CD4-positive, alpha-beta memory T cell (primary cell): Measurements from ENCODE around the gene FAM234B. TPM values are rescaled to one million over a fixed set of nuclear protein-coding genes. Genes with fewer than 3 reads are reported as not detected.
"Not testable (repeated sequence)": the region's sequence is repeated elsewhere in the genome, so short reads cannot be mapped to it uniquely, and the experiment has no call there.

ENCODE experiments used
- CTCF ChIA-PET: fragments of 350-600 bp; sonication (Branson Sonifier 250); formaldehyde crosslinking; loops from one replicate; lab custom pipeline; 2021; ENCODE audit warnings: inconsistent platforms; ENCODE audit not compliant: partially characterized antibody; lab: Charles Lee
- POLR2A ChIA-PET: fragments of 350-600 bp; sonication (Branson Sonifier 250); formaldehyde crosslinking; loops from one replicate; lab custom pipeline; 2021; ENCODE audit not compliant: partially characterized antibody; lab: Charles Lee
- DNase-seq, 5 donors: peaks; one replicate each; pipeline versions ENCODE4 v3.0.0 to v3.0.0-alpha.2; 2020 to 2022; ENCODE audit warnings: mixed read lengths in 1 of 5
- H3K27ac ChIP-seq: one replicate; pipeline ENCODE4 v1.7.0; 2013; ENCODE audit warnings: low read depth, low read length
- H3K27me3 ChIP-seq: 2 replicates; pipeline ENCODE4 v1.7.0; 2013; ENCODE audit warnings: mild to moderate bottlenecking, low read length, moderate library complexity; ENCODE audit not compliant: insufficient read depth
- H3K36me3 ChIP-seq: 2 replicates; pipeline ENCODE4 v1.7.0; 2013; ENCODE audit warnings: mild to moderate bottlenecking, low read length, moderate library complexity; ENCODE audit not compliant: insufficient read depth
- H3K4me1 ChIP-seq: 2 replicates; pipeline ENCODE4 v1.7.0; 2013; ENCODE audit warnings: mild to moderate bottlenecking, low read length, moderate library complexity; ENCODE audit not compliant: insufficient read depth
- H3K4me3 ChIP-seq, 2 donors: one replicate each; pipeline ENCODE4 v1.7.0; 2013; ENCODE audit warnings: low read length in 2 of 2, mild to moderate bottlenecking in 1 of 2
- H3K9me3 ChIP-seq, 2 donors: one replicate each; pipeline ENCODE4 v1.7.0; 2013; ENCODE audit warnings: low read length in 2 of 2, control low read depth in 1 of 2; ENCODE audit not compliant: control insufficient read depth in 1 of 2
- H3K27ac Mint-ChIP-seq, 7 donors: one replicate each; pipeline ENCODE4 v1.8.0; 2020 to 2021; ENCODE audit warnings: mixed read lengths in 7 of 7, mild to moderate bottlenecking in 6 of 7, inconsistent platforms in 3 of 7, moderate library complexity in 3 of 7
- H3K27me3 Mint-ChIP-seq, 2 donors: one replicate each; pipeline ENCODE4 v1.8.0; 2020 to 2021; ENCODE audit warnings: mixed read lengths in 2 of 2
- H3K36me3 Mint-ChIP-seq, 2 donors: one replicate each; pipeline ENCODE4 v1.8.0; 2020 to 2021; ENCODE audit warnings: mixed read lengths in 2 of 2, inconsistent platforms in 1 of 2, mild to moderate bottlenecking in 1 of 2
- H3K4me1 Mint-ChIP-seq, 4 donors: one replicate each; pipeline ENCODE4 v1.8.0; 2020 to 2021; ENCODE audit warnings: mixed read lengths in 4 of 4, mild to moderate bottlenecking in 1 of 4
- H3K4me3 Mint-ChIP-seq, 8 donors: one replicate each; pipeline ENCODE4 v1.8.0; 2020 to 2021; ENCODE audit warnings: mixed read lengths in 8 of 8, mild to moderate bottlenecking in 7 of 8, moderate library complexity in 6 of 8, inconsistent platforms in 3 of 8
- H3K9me3 Mint-ChIP-seq, 8 donors: one replicate each; pipeline ENCODE4 v1.8.0; 2020 to 2021; ENCODE audit warnings: mixed read lengths in 8 of 8, mild to moderate bottlenecking in 5 of 8, inconsistent platforms in 3 of 8, moderate library complexity in 1 of 8
- intact Hi-C: fragments of 100-400 bp; cut with micrococcal nuclease; formaldehyde crosslinking; loops from one replicate; pipeline ENCODE4 v1.15.1; 2023
- polyA plus RNA-seq, 2 donors: library from polyadenylated mRNA; unstranded; fragments of 300-500 nt; fragmentation: Illumina TruSeq; gene quantifications; one replicate each; pipeline ENCODE4 v1.2.3, GENCODE V29; 2021
- total RNA-seq, 2 experiments: library from RNA; stranded (reverse); gene quantifications; one replicate each; pipeline ENCODE4 v1.2.3, GENCODE V29; 2021

FAM234B gene
- total and polyA plus RNA-seq, 4 experiments from 2014 or later: 2.6 to 4.0 (median 3.3) TPM

- intact Hi-C loops: no loop called here
- Mint-ChIP-seq H3K27ac (peak overlapping the region in 1 of 7 donors; percentile 86), H3K27me3 (no peaks in the 10 kb centered on the region), H3K4me3 (no peak overlapping the region), H3K36me3 (peaks cover 27 to 42% of the 10 kb centered on the region in 2 donors), H3K9me3 (peaks cover 0 to 2% (median 0%) of the 10 kb centered on the region in 8 donors), H3K4me1 (no peaks in the 10 kb centered on the region)
- CTCF ChIA-PET: no interaction called here
- Histone ChIP-seq H3K9me3 (no peaks in the 10 kb centered on the region), H3K36me3 (no peaks in the 10 kb centered on the region), H3K27ac (no peak overlapping the region), H3K27me3 (no peaks in the 10 kb centered on the region), H3K4me1 (no peaks in the 10 kb centered on the region), H3K4me3 (no peak overlapping the region)
- DNase-seq: no peak
- POLR2A ChIA-PET: no interaction called here
These were observed 38.7 kb downstream of the FAM234B start for GRCh38 chr12:13082861-13083260.

- H3K9me3 ChIP-seq, H3K4me3 ChIP-seq, H3K27me3 Mint-ChIP-seq, H3K4me1 Mint-ChIP-seq, H3K4me3 Mint-ChIP-seq, DNase-seq, intact Hi-C loops, H3K9me3 Mint-ChIP-seq, H3K27ac Mint-ChIP-seq, H3K27me3 ChIP-seq, CTCF ChIA-PET, POLR2A ChIA-PET, H3K27ac ChIP-seq, H3K36me3 ChIP-seq, H3K4me1 ChIP-seq: not testable (repeated sequence)
- peaks cover 27 to 42% of the 10 kb centered on the region in 2 donors for H3K36me3 Mint-ChIP-seq
These were observed 39.5 kb downstream of the FAM234B start for GRCh38 chr12:13083638-13084037.

- intact Hi-C loops: no loop called here
These were observed 40.9 kb downstream of the FAM234B start for GRCh38 chr12:13084898-13085640.

GRCh38 chr12:13085968-13086686 is 41.9 kb downstream of the FAM234B start:
- Mint-ChIP-seq H3K36me3 (peaks cover 11 to 26% of the 10 kb centered on the region in 2 donors), H3K4me3 (no peak overlapping the region), H3K4me1 (no peaks in the 10 kb centered on the region), H3K27me3 (peaks cover 0 to 2% of the 10 kb centered on the region in 2 donors), H3K9me3 (peaks cover 0 to 2% (median 0%) of the 10 kb centered on the region in 8 donors), H3K27ac (no peak overlapping the region)
- no peaks in the 10 kb centered on the region for H3K27me3 ChIP-seq
- H3K27ac ChIP-seq: no peak overlapping the region
- no peak overlapping the region for H3K4me3 ChIP-seq
- no peak for DNase-seq
- POLR2A ChIA-PET: no interaction called here
- intact Hi-C loops: no loop called here
- H3K36me3 ChIP-seq: no peaks in the 10 kb centered on the region
- CTCF ChIA-PET: interaction anchor here (1.0 to 1.5 kb wide), 2 partner anchors 169 to 170 kb away, joined by 3 to 4 read pairs; no protein-coding TSS in a partner anchor
- H3K4me1 ChIP-seq: no peaks in the 10 kb centered on the region
- H3K9me3 ChIP-seq: no peaks in the 10 kb centered on the region

More at GRCh38 chr12:13084898-13085640, 40.9 kb downstream of the FAM234B start:
- peaks cover 0 to 2% of the 10 kb centered on the region in 2 donors for H3K27me3 Mint-ChIP-seq
- Histone ChIP-seq H3K27me3 (no peaks in the 10 kb centered on the region), H3K36me3 (no peaks in the 10 kb centered on the region), H3K4me3 (no peak overlapping the region), H3K27ac (no peak overlapping the region), H3K9me3 (no peaks in the 10 kb centered on the region), H3K4me1 (no peaks in the 10 kb centered on the region)
- no peak for DNase-seq
- ChIA-PET POLR2A (no interaction called here), CTCF (interaction anchor here (1.5 kb wide), 1 partner anchor 168 kb away, joined by 4 read pairs; no protein-coding TSS in a partner anchor)
- no peaks in the 10 kb centered on the region for H3K4me1 Mint-ChIP-seq
- H3K4me3 Mint-ChIP-seq: no peak overlapping the region
- no peak overlapping the region for H3K27ac Mint-ChIP-seq
- H3K36me3 Mint-ChIP-seq: peaks cover 21 to 36% of the 10 kb centered on the region in 2 donors
- H3K9me3 Mint-ChIP-seq: peaks cover 0 to 2% (median 0%) of the 10 kb centered on the region in 8 donors

DNA sequence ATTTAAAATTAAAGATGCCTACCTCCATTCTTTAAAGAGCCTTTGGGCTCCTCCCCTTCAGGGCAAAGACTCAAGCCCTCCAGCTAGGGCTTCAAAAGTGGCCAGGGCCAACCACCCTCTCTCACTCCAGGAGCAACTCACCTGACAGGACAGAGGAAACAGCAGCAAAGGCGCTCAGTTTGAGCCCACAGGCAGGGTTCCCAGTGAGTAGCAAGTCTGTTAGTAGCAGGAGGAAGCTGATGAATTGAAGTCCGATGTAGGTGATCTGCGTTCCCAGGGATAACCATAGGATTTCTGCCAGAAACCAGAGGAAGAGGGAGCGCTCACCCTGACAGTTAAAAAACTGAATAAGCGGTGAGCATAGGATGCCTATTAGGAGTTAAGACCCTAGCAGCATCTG is 43.6 kb downstream of the FAM234B start:
- no peaks in the 10 kb centered on the region for H3K4me1 ChIP-seq
- no peaks in the 10 kb centered on the region for H3K27me3 ChIP-seq
- Mint-ChIP-seq H3K4me3 (no peak overlapping the region), H3K4me1 (no peaks in the 10 kb centered on the region), H3K27ac (no peak overlapping the region), H3K9me3 (peaks cover 0 to 2% (median 0%) of the 10 kb centered on the region in 8 donors), H3K27me3 (peaks cover 0 to 2% of the 10 kb centered on the region in 2 donors), H3K36me3 (peaks cover 11 to 21% of the 10 kb centered on the region in 2 donors)
- POLR2A ChIA-PET: no interaction called here
- CTCF ChIA-PET: interaction anchor here (1.6 kb wide), 1 partner anchor 167 kb away, joined by 6 read pairs; no protein-coding TSS in a partner anchor
- H3K36me3 ChIP-seq: no peaks in the 10 kb centered on the region
- DNase-seq: no peak
- no peak overlapping the region for H3K4me3 ChIP-seq
- H3K9me3 ChIP-seq: no peaks in the 10 kb centered on the region
- no peak overlapping the region for H3K27ac ChIP-seq
- intact Hi-C loops: no loop called here

- H3K9me3 ChIP-seq: no peaks in the 10 kb centered on the region
- Mint-ChIP-seq H3K27me3 (peaks cover 0 to 2% of the 10 kb centered on the region in 2 donors), H3K4me3 (no peak overlapping the region), H3K4me1 (no peaks in the 10 kb centered on the region), H3K27ac (no peak overlapping the region), H3K36me3 (peaks cover 8 to 16% of the 10 kb centered on the region in 2 donors), H3K9me3 (peaks cover 0 to 2% (median 0%) of the 10 kb centered on the region in 8 donors)
- no peak overlapping the region for H3K4me3 ChIP-seq
- no peaks in the 10 kb centered on the region for H3K27me3 ChIP-seq
- H3K36me3 ChIP-seq: no peaks in the 10 kb centered on the region
- no peak for DNase-seq
- POLR2A ChIA-PET: no interaction called here
- H3K4me1 ChIP-seq: no peaks in the 10 kb centered on the region
- intact Hi-C loops: no loop called here
- no peak overlapping the region for H3K27ac ChIP-seq
- CTCF ChIA-PET: interaction anchor here (1.6 to 2.9 kb wide), 2 partner anchors 123 to 166 kb away, joined by 6 to 17 read pairs; no protein-coding TSS in a partner anchor
These were observed 44.3 kb downstream of the FAM234B start for GRCh38 chr12:13088496-13088895.

- Mint-ChIP-seq H3K36me3 (peaks cover 4 to 8% of the 10 kb centered on the region in 2 donors), H3K4me1 (no peaks in the 10 kb centered on the region), H3K4me3 (no peak overlapping the region), H3K27me3 (peaks cover 2 to 6% of the 10 kb centered on the region in 2 donors), H3K9me3 (no peaks in the 10 kb centered on the region), H3K27ac (no peak overlapping the region)
- POLR2A ChIA-PET: no interaction called here
- Histone ChIP-seq H3K36me3 (no peaks in the 10 kb centered on the region), H3K27me3 (no peaks in the 10 kb centered on the region), H3K4me3 (no peak overlapping the region), H3K27ac (no peak overlapping the region), H3K9me3 (no peaks in the 10 kb centered on the region), H3K4me1 (no peaks in the 10 kb centered on the region)
- no peak for DNase-seq
- intact Hi-C loops: no loop called here
- CTCF ChIA-PET: interaction anchor here (2.9 kb wide), 1 partner anchor 122 kb away, joined by 17 read pairs; no protein-coding TSS in a partner anchor
These were observed 45.9 kb downstream of the FAM234B start for GRCh38 chr12:13090054-13090453.
